Body of pancreas (tissue), 4 donors: ENCODE measurements around the gene SNRNP200.

Experiments
- POLR2A ChIP-seq, 3 donors: fragments of 450-650 bp; IDR thresholded peaks; one replicate each; pipeline ENCODE4 v1.6.1; 2016; ENCODE audit warnings: antibody characterized with exemption in 3 of 3, mild to moderate bottlenecking in 2 of 3
- TF ChIP-seq, protein P1 (sequence below), 7 experiments: fragments of 450-650 bp in 4 of 7; fragments of 200-600 bp in 3 of 7; sonication (generic) in 3 of 7; IDR thresholded peaks; one replicate each; pipeline ENCODE4 v1.5.1; 2016 to 2019; ENCODE audit warnings: antibody characterized with exemption in 7 of 7

DNA sequence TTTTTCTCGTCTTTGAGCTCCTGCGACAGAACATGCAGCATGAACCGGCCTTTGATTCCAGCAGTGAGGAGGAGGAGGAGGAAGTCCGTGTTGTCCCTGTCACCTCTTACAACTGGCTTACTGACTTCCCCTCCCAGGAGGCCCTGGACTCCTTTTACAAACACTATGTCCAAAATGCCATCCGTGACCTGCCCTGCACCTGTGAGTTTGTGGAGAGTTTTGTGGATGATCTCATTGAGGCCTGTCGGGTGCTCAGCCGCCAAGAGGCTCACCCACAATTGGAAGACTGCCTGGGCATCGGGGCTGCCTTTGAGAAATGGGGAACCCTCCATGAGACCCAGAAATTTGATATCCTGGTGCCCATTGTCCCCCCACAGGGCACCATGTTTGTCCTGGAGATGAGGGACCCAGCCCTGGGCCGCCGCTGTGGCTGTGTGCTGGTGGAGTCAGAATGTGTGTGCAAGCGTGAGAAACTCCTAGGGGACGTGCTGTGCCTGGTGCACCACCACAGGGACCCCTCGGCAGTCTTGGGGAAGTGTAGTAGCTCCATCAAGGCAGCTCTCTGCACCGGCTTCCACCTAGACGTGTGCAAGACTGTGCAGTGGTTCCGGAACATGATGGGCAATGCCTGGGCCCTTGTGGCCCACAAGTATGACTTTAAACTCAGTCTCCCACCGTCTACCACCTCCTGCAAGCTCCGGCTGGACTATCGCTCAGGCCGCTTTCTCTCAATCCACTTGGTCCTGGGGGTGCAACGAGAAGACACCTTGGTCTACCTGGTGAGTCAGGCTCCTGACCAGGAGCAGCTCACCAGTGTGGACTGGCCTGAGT is 21.9 kb upstream of the SNRNP200 start:
- TF ChIP-seq POLR2A (IDR thresholded peaks at IDR 0.05) = no peak
- TF ChIP-seq, protein P1, sequence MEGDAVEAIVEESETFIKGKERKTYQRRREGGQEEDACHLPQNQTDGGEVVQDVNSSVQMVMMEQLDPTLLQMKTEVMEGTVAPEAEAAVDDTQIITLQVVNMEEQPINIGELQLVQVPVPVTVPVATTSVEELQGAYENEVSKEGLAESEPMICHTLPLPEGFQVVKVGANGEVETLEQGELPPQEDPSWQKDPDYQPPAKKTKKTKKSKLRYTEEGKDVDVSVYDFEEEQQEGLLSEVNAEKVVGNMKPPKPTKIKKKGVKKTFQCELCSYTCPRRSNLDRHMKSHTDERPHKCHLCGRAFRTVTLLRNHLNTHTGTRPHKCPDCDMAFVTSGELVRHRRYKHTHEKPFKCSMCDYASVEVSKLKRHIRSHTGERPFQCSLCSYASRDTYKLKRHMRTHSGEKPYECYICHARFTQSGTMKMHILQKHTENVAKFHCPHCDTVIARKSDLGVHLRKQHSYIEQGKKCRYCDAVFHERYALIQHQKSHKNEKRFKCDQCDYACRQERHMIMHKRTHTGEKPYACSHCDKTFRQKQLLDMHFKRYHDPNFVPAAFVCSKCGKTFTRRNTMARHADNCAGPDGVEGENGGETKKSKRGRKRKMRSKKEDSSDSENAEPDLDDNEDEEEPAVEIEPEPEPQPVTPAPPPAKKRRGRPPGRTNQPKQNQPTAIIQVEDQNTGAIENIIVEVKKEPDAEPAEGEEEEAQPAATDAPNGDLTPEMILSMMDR (IDR thresholded peaks at IDR 0.05) = no peak
